Frontal cortex (tissue), 4 donors: Measurements from ENCODE around the gene GNLY. TPM values are rescaled to one million over a fixed set of nuclear protein-coding genes. Genes with fewer than 3 reads are reported as not detected.

Experiments used
- DNase-seq, 2 donors: peaks; one replicate each; pipeline ENCODE4 v3.0.0; 2012; ENCODE audit warnings: low spot score in 2 of 2
- FAIRE-seq: peaks from 2 replicates; lab custom pipeline; 2012; peaks lifted over from hg19 to GRCh38; lab: Jason Lieb, UNC
- total RNA-seq: library from RNA; depleted of rRNA; stranded (reverse); fragments of >200 nt; gene quantifications from one replicate; pipeline ENCODE4 v1.2.3, GENCODE V29; 2014
- donor health status: control.
- donor health status: control.
- donor health status: control.

GNLY gene
- total RNA-seq, 1 donor from 2014 or later, result not detected

GRCh38 chr2:85722519-85722918, 28.4 kb downstream of the GNLY start:
- no peak for FAIRE-seq
- no peak for DNase-seq

DNA sequence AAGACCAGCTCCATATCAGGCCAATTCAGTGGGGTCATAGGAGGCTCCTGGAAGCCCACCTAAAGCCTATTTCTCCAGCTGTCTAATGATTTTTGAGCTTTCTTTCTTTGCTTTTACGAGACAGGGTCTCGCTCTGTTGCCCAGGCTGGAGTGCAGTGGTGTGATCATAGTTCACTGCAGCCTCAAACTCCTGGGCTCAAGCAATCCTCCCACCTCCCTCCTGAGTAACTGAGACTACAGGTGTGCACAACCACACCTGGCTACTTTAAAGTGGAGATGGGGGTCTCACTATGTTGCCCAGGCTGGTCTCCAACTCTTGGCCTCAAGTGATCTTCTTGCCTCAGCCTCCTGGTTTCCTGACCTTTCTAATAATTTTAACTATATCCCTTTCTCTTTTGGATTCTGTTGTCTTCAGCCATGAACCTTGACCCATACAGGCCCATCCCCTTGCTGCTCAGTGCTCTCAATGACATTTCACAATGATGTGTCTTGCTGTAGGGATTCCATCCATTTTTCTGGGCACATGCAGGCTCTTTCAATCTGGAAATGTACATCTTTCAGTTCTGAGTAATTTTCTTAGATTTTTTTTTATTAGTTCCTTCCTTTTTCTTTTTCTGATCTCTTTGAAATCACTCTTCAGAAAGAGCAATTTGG, 29.7 kb downstream of the GNLY start:
- FAIRE-seq (no peak), DNase-seq (no peak)

DNA sequence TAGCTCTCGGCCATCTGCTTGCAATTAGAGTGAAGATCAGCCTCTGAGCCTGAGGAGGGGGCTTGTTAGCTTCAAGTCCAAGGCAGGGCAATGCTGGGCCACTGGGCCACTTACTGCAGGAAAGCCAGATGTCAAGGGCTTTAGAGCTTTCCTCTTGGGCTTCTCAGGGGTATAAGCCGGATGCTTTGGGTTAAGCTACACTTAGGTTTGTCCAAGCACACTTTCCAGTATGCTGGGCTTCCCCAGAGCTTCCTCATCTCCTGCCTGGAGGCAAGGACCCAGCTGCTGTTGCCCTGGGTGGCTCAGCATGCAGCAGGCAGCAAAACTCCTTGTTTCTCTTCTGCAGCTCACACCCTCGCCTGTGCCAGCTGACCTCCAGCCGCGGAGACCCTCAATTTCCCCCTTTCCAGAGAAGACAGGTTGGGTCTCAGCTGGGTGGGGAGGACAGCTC, 30.6 kb downstream of the GNLY start:
- no peak for FAIRE-seq
- DNase-seq, result no peak

- FAIRE-seq (no peak), DNase-seq (no peak)
Measured at GRCh38 chr2:85725451-85725850, 31.3 kb downstream of the GNLY start.

- FAIRE-seq, result no peak
Measured at GRCh38 chr2:85727798-85728197, 33.6 kb downstream of the GNLY start.

DNA sequence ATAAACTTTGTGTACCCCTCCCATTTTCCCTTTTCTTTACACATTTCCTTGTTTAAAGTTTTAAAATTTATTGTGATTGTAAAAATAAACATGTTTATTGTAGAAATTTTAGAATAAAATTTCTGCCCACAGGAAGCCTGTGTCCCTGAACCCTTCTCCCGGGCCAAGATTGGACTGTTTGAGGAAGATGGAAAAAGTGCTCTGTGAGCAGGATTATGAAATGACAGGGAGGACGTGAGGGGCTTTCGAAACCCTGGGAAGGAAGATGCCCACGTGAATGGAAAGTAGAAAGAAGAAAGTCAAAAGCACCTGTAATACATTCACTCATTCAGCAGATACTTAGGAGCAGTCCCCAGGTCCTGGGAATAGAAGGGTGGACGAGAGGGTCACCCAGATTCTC, 34.2 kb downstream of the GNLY start:
- DNase-seq (no peak), FAIRE-seq (no peak)

More at GRCh38 chr2:85727798-85728197, 33.6 kb downstream of the GNLY start:
- no peak for DNase-seq

DNA sequence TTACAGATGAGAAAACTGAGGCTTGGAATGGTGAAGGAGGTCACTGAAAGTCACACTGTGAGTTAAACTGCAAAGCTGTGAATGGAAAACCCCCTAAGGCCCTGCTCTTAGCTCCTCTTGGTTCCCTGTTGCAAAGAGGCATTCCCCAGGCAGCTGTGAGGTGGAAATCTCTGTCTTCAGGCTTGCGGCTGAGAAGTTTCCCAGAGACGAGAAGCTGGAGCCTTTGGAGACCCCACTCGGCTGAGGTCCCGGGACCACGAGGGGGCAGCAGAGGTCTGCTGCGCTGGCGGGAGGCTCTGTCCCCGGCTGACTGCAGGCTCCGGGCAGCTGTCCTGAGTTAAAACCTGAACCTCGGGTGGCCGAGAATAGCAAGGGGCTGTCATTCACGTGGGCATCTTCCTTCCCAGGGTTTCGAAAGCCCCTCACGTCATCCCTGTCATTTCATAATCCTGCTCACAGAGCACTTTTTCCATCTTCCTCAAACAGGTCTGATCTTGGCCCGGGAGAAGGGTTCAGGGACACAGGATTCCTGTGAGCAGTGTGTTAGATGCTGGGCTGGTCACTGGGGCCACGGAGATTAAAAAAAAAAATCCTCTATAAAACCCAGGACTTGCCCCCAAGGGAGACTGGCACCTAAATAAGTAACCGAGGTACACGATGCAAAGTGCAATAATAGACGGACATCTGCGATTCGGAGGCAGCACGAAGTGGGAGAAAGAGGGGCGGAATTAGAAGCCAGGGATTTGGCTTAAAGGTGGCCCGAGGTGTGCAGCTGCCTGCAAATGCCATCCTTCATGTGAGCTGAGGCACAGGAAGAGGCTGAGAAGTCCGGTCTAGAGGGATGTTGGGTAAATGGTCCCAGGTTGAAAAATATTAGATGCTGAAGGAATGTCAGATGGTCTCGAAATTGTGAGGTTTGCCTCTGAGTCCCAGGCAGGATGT, 35.0 kb downstream of the GNLY start:
- no peak for FAIRE-seq
- peak; percentile 66 to 87 for DNase-seq

DNA sequence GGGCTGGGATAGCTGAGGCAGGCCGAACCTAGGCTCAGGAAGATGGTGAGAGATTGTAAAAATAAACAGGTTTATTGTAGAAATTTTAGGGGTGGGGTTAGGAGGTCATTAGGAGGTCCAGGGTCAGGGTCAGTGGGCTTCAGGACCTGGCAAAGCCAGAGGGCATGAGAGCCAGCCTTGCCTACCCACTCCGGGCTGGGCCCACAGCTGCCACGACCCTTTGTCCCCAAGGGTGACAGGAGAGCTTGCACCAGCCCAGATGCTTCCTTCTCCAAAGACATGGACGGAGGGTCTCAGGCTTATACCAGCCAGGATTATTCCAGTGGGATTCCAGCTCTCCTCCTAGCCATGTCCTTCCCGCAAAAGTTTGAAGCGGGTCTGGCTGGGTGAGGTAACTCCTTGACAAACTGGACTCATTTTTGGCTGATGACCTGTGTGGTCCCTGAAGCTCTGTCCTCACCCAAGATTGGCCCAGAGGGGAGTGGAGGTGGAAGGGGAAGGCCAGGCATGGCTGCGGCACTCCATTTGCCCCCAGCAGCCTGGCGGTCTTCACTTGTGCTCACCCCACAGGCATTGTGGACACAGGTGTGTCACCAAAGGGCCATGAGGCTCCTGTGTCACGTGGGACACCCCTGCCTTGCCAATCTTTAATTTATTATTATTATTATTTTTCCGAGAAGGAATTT, 35.8 kb downstream of the GNLY start:
- no peak for DNase-seq
- no peak for FAIRE-seq

DNA sequence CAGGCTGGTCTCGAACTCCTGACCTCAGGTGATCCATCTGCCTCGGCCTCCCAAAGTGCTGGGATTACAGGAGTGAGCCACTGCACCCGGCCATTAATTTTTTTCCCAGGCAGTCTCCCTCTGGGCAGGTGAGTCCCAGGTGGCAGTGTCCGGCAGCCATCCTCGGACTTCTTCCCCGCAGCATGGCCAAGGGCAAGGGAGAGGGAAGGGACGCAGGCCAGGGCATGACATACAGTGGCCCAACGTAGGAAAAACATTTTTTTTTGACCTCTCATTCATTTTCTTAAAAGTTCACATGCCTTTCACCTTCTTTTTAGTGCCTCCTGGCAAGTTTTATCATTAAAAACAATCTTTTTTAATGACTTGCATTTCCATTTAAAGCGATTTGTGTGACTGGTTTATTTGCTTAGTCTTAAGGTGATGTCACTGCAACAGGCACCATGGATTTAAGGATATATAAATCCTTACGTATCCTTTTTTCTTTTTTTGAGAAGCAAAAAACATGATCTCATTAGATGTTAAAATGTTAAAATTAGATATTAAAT, 36.6 kb downstream of the GNLY start:
- FAIRE-seq (no peak), DNase-seq (no peak)

- FAIRE-seq (no peak), DNase-seq (no peak)
Measured at GRCh38 chr2:85731606-85732005, 37.4 kb downstream of the GNLY start.

- FAIRE-seq, result no peak
- DNase-seq, result no peak
Measured at GRCh38 chr2:85732467-85733120, 38.4 kb downstream of the GNLY start.

DNA sequence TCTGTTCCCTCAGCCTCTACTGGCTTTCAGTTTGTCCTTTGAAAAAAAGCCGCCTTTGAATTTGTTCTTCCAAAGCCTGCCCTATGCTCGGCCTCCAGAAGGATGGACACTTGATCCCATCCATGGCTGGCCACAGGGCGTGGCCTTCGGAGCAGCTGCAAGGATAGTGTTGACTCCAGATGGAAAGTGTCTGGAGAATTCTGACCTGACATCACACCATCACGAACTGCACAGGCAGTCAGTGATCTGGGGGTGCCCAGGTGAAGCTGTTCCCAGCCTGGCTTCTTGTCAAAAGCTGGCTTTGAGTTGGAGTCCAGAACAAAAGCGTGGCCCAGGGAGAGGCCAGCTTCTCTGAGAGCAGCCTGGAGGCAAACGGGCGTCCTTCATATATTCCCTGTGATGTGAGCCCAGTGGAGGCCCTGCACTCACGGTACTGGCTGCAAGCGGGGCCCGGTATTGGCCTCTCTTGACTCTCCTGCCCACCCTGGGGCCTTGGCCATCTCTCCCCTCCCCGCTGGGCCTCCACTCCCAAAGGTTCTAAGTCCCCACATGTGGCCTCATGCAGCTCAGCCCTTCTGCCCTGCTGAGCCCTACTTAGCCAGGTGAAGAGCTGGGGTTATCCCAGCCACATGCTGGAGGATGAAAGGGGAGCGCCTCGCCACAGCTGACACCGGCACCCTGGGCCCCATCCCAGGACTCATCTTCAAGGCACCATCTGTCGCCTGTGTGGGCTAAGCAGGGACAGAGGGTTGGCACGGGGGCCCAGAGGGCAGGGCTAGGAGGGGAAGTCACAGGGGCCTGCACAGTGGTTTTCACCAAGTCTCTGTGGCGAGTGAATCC, 39.2 kb downstream of the GNLY start:
- DNase-seq (no peak), FAIRE-seq (no peak)

GRCh38 chr2:85734015-85734414, 39.9 kb downstream of the GNLY start:
- DNase-seq (no peak), FAIRE-seq (no peak)

GRCh38 chr2:85734942-85735608, 40.9 kb downstream of the GNLY start:
- DNase-seq (no peak), FAIRE-seq (no peak)

- DNase-seq (no peak), FAIRE-seq (no peak)
Measured at GRCh38 chr2:85735691-85736090, 41.5 kb downstream of the GNLY start.

DNA sequence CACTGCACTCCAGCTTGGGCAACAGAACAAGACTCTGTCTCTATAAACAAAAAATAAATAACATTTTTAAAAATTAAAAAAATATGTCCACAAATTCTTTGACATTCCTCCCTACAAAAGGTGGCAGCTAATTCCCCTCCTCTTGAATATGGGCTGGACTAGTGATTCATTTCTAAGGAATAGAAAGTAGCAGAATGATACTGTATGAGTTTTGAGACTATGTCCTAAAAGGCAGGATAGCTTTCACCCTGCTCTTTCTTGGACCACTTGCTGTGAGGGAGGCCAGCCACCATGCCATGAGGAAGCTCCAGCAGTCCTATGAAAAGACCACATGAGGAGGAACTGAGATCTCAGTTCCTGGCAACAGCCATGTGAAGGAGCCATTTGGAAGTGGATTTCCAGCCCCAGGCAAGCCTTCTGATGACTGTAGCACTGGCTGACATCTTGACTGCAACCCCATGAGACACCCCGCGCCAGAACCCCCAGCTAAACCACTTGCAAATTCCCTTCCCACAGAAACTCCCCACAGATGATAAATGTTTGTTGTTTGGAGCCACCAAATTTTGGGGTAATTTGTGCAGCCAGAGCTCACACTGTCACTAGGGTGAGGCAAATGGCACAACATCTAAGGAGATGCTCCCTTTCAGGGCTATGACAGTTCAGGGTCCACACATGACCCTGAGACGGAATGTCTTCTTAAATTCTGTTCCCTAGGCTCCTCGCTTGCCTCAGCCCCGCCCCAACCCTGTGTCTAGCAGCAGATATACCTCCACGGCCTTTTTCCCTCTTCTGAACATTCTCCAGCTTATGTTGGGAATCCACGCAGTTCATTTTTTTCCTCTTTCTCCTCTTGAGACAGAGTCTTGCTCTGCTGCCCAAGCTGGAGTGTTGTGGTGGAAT, 42.5 kb downstream of the GNLY start:
- FAIRE-seq, result no peak

GRCh38 chr2:85737481-85737880, 43.3 kb downstream of the GNLY start:
- FAIRE-seq (no peak), DNase-seq (no peak)

More for the DNA sequence above, 42.5 kb downstream of the GNLY start:
- DNase-seq, result no peak
